Measurements from ENCODE around the gene TSPAN10.

The TSPAN10 gene

DNA sequence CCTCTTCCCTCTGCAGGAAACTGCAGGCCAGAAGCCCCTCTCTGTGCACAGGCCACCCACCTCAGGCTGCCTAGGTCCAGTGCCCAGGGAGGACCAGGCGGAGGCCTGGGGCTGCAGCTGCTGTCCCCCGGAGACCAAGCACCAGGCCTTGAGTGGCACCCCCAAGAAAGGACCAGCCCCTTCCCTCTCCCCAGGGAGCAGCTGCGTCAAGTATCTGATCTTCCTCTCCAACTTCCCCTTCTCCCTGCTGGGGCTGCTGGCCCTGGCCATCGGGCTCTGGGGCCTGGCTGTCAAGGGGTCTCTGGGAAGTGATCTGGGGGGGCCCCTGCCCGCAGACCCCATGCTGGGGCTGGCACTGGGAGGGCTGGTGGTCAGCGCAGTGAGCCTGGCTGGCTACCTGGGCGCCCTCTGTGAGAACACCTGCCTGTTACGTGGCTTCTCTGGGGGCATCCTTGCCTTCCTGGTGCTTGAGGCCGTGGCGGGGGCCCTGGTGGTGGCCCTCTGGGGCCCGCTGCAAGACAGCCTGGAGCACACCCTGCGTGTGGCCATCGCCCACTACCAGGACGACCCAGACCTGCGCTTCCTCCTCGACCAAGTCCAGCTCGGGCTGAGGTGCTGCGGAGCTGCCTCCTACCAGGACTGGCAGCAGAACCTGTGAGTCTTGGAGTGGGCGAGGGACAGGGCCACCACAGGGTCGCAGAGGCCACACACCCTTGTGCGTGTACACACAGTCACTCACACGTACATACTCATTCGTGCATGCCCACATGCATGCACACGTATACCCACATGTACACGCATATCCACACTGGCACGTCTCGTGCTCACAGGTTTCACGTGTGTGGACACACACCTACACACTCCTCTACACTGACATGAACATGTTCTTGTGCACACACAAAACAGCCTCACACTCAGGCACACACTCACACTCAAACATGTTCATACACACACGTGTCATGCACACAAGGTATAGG lies 8.3 kb downstream of the TSPAN10 start:
- no peak overlapping the region for H3K4me3 ChIP-seq (replicated peaks; ENCODE audit: low read depth, low read length)
- no peak for DNase-seq (ENCODE audit: extremely low read depth, low read depth)
- TF ChIP-seq, protein P1, sequence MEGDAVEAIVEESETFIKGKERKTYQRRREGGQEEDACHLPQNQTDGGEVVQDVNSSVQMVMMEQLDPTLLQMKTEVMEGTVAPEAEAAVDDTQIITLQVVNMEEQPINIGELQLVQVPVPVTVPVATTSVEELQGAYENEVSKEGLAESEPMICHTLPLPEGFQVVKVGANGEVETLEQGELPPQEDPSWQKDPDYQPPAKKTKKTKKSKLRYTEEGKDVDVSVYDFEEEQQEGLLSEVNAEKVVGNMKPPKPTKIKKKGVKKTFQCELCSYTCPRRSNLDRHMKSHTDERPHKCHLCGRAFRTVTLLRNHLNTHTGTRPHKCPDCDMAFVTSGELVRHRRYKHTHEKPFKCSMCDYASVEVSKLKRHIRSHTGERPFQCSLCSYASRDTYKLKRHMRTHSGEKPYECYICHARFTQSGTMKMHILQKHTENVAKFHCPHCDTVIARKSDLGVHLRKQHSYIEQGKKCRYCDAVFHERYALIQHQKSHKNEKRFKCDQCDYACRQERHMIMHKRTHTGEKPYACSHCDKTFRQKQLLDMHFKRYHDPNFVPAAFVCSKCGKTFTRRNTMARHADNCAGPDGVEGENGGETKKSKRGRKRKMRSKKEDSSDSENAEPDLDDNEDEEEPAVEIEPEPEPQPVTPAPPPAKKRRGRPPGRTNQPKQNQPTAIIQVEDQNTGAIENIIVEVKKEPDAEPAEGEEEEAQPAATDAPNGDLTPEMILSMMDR (IDR thresholded peaks at IDR 0.05; ENCODE audit: low read depth, low read length, missing control alignments) = no peak

DNA sequence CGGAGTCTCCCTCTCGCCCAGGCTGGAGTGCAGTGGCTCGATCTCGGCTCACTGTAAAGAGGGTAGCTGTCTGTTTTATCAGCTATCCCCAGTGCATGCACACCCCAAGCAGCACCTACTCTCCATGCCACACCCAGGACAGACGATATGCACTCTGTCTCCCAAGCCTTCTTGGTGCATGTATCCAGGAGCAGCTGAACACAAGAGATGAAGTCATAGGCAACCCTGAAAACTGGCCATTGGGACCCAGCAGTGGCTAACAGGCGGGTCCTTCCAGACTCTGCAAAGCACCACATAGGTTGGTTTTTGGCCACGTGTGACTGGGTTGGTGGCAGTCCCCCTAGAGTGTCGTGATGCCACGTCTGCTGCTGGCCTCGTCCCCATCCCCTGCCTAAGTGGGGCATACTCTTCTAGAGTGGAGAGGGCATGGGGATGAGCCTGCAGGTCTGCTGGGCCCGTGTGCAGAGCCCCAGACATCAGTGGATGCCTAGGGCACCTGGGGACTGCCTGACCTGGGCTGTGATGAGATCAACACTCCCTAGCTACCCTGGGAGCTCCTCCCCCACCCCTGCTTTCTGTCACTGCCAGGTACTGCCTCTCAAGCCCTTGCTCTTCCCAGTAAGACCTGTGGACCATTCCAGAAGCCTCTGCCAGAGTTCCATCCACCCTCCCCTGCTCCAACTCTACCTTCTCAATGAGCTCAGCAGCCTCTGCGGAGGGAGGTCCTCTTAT lies 10.0 kb downstream of the TSPAN10 start:
- DNase-seq (ENCODE audit: extremely low read depth, low read depth) = no peak
- TF ChIP-seq, protein P1 (IDR thresholded peaks at IDR 0.05; ENCODE audit: low read depth, low read length, missing control alignments) = no peak

DNA sequence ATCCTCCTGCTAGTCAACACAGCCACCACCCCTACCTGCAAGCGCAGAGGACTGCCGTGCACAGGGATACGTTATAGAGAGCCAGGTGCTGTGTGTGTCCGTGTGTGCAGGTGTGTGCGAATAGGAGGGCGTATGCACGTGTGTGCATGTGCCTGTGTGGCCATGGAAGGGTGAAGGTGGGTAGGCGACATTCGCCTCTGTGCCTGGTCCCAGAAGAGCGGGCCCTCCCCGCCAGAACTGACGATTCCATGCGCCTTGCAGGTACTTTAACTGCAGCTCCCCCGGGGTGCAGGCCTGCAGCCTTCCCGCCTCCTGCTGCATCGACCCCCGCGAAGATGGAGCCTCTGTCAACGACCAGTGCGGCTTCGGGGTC lies 10.6 kb downstream of the TSPAN10 start:
- TF ChIP-seq, protein P1 (IDR thresholded peaks at IDR 0.05; ENCODE audit: low read depth, low read length, missing control alignments) = no peak
- no peak overlapping the region for H3K4me3 ChIP-seq (replicated peaks; ENCODE audit: low read depth, low read length)
- DNase-seq (ENCODE audit: extremely low read depth, low read depth) = no peak

More for the DNA sequence above, 10.0 kb downstream of the TSPAN10 start:
- H3K4me3 ChIP-seq (replicated peaks; ENCODE audit: low read depth, low read length) = no peak overlapping the region

DNA sequence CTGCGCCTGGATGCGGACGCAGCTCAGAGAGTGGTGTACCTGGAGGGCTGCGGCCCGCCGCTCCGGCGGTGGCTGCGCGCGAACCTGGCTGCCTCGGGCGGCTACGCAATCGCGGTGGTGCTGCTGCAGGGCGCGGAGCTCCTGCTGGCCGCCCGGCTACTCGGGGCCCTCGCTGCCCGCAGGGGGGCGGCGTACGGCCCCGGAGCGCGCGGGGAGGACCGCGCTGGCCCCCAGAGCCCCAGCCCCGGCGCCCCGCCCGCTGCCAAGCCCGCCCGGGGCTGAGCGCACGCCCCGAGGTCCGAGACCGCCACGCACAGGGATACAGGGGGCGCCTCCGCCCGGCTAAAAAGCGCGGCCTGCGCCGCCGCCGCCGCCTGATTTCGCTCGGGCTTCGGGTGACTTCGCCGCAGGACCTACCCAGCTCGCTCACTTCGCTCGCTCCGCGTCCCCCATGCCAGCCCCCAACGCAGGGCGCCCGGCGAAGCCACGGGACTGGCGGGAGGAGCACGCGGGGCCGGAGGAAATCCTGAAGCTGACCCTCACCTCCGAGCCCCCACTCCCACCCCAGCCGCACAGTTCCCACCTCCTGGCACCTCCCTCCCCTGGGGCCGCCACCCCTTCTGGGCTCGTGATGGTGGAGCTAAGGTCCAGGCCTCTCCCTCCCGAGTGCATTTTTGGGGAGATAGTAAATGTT lies 11.2 kb downstream of the TSPAN10 start:
- TF ChIP-seq, protein P1 (IDR thresholded peaks at IDR 0.05; ENCODE audit: low read depth, low read length, missing control alignments) = no peak
- DNase-seq (ENCODE audit: extremely low read depth, low read depth) = no peak
- no peak overlapping the region for H3K4me3 ChIP-seq (replicated peaks; ENCODE audit: low read depth, low read length)

DNA sequence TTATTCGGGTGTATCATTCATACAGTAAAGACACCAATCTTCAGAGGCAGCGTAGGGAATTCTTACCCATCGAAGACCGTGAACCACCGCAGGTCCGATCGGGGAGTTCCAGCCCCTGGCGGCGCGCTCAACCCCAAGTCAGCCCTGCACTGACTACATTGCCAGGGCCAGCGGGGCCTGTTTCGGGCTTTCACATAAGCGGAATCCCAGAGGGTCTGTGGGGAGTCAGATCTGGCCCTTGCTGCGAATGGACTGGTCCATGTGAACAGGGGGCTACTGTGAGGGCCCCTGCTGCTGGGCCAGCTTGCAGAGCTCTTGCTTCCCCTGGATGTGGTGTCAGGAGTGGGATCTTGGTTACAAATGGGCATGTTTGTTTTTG lies 11.7 kb downstream of the TSPAN10 start:
- H3K4me3 ChIP-seq (replicated peaks; ENCODE audit: low read depth, low read length) = no peak overlapping the region
- no peak for DNase-seq (ENCODE audit: extremely low read depth, low read depth)
- TF ChIP-seq, protein P1 (IDR thresholded peaks at IDR 0.05; ENCODE audit: low read depth, low read length, missing control alignments) = no peak

DNA sequence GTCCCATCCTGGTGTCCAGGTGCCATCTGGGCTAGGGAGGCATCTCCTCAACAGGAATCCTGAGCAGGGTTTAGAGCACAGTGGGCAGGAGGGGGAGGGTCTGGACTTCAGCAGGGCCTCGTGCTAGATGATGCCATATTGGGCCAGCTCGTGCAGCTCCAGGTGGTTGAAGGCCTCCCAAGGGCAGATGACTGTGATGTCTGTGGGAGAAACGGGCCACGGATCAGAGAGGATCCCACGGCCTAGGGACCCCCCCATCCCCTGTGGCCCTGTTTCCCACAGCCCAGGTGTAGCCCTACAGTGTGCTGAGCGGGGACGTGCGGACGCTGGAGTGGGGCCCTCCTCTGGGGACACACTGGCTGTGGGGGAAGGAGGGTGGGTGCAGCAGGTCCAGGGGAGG lies 14.0 kb downstream of the TSPAN10 start:
- H3K4me3 ChIP-seq (replicated peaks; ENCODE audit: low read depth, low read length) = no peak overlapping the region
- TF ChIP-seq, protein P1 (IDR thresholded peaks at IDR 0.05; ENCODE audit: low read depth, low read length, missing control alignments) = no peak
- no peak for DNase-seq (ENCODE audit: extremely low read depth, low read depth)
